Stimulated activated CD8-positive, alpha-beta memory T cell treated with anti-CD3 and anti-CD28 coated beads, Interleukin-15, amount 100 ng/mL, for 1 hour (primary cell): ENCODE data around the gene PCID2.

Source experiments
- DNase-seq: peaks from one replicate; pipeline ENCODE4 v3.0.0-alpha.2; 2020; ENCODE audit warnings: low read depth

PCID2 gene

DNA sequence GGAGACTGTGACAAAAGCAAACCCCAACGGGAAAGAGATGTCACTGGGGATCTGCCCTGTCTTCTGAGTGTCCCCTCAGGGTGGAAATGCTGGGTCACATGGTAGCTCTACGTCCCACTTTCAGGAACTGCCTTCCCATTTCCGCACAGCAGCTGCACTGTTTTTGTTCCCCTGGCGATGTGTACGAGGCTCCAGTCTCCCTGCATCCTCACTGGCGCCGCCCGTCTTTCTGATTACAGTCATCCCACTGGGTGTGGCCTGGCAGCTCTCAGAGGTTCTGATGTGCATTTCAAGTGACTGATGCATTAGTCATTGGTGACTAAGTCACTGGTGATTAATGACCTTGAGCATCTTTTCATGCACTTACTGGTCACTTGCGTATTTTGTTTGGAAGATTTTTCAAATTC, 21.2 kb downstream of the PCID2 start:
- no peak for DNase-seq

DNA sequence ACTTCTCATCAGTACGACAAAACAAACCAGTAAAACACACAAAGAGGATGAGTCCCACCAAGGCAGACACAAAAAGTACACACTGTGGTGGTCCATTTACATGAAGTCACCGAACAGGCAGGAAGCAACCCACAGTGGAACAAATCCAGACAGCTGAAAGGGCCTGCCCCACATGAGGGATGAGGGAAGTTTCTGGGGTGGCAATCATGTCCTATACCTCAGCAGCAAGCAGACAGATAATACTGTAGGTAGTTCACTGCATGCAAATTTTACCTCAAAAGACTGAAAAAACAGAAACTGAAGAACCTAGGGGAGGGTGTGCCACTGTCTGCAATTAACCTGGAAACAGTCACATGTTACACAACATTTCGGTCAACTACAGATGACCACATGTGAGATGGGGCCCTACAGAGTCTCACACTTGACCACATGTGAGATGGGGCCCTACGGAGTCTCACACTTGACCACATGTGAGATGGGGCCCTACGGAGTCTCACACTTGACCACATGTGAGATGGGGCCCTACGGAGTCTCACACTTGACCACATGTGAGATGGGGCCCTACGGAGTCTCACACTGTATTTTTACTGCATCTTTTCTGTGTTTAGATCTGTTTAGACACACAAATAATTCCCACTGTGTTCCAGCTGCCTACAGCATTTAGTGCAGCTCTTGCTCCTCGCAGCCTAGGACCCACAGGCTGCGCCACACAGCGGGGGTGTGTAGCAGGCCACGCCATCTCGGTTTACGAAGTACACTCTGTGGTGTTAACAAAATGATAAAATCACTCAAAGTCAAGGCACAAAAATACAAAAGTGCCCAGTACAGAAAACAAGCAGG, 22.2 kb downstream of the PCID2 start:
- DNase-seq: no peak

DNA sequence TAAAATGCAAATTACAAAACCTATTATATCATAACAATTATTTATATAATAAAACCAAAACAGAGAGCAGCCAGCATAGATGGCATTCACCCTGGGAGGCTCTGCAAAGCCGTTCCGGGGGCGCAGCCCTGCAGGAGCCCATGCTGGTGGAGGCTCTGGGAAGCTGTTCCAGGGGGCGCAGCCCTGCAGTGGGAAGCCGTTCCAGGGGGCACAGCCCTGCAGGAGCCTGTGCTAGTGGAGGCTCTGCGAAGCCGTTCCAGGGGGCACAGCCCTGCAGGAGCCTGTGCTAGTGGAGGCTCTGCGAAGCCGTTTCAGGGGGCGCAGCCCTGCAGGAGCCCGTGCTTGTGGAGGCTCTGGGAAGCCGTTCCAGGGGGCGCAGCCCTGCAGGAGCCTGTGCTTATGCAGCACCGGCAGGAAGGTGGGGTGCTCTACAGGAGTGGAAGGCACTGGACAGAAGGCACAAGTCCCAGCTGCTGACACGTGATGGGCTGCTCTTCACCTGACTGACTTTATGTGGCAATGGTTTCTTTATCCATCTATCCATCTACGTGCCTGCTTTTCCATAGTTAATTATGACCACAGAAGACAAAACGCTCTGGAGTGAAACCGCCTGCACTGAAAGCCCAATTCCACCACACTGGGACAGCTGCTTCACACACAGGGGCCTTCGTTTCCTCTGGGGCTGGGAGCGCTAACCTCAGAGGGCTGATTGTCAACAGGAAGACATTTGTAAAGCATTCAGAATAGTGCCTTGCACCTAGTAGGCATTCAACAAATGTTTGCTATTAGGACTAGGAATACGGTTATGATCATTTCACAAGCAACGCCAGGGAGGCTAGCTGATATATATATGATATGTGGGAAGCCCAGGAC, 23.7 kb downstream of the PCID2 start:
- no peak for DNase-seq

DNA sequence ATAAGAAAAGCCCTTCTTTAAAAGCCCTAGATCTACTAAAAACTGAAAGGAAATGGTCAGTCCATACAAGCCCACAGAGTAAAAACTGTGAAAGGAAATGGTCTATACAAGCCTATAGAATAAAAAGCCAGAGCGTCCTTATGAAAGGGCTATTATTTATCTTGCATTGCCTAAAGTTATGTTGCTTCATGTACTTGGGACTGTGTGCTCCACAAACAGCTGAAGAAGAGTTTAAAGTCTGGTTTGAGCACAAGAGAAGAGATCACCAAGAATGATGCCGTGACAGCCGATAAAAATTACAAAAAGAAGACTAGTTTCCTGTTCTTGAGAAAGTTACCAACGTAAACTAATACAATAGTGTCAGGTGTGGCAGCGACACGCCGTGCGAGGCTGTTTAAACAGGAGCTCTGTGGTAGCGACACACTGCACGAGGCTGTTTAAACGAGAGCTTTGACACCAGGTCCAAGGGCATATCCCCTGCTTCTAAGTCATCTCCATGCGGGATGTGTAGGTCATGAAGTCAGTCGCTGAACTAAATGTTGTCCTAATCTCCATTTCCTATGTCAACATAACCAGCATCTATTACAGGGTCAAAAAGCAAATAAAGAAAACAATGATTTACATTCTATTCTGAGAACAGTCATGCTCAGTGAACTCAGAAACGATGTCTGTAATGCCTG, 24.9 kb downstream of the PCID2 start:
- no peak for DNase-seq

DNA sequence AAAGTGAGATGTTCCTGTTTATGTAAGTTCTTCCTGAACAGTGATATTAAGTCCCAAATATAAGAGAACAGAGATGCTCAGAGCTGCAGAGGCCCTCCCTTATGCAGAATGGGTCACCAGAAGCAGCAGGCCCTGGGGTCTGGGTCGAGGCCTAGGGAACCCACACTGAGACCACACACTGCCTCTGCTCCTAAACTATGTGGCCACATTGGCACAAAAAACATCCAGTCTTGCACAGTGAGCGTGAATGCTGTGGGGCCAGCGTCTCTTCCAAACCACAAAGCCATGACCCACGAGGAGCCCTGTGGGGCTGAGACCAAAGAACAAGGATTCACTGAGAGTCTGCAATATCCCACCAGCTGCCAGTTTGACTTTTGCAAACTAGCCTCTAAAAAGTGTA, 26.4 kb downstream of the PCID2 start:
- no peak for DNase-seq

DNA sequence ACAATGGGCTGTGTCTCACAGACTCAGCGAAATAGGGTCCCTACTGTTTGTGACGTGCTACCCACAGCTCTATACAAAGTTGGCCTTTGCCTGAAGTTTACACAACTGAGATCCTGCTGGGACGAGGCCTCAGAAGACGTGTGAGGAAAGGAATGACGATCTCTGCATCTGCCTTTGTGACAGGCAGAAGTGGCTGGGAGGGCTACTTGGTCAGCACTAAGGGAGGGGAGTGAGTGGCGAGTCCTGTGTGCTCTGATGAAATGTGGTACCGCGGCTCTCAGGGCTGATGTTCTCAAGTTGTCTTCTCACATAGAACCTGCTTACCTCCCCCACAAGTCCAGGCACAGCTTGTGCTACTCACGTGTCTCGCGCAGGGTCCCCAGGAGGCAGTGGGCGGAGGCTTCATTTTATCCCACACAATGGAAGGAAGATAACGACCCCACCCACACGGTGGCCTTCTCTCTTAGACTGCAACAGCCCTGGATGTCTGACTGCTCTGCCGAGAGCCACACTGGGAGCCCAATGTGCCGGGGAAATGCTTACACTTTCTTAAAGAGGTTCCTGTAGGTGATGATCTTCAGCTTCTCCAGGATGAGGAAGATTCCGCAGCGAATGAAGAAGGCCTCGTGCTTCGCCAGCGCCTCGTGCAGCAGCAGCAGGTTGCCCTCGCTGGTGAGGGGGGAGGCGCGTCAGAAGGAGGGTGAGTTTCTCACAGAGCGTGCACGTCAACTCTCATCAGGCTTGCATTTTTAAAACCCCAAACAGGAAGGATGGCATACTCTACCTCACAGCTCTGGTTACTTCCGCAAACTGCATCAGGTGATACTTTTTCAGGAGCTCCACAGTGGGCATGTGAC, 28.9 kb downstream of the PCID2 start:
- DNase-seq: no peak

DNA sequence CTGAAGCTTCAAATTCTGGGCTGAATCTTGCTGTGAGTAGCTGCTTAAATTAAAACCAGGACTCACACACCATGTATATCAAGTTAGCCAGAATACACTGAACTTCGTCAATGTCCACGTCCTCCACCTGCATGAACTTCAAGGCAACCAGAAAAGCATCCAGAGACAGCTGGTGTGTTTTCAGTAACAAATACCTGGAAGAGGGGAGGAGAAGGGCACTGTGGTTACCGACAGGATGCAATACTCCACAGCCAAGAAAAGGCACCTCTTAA, 29.6 kb downstream of the PCID2 start:
- no peak for DNase-seq

GRCh38 chr13:113178070-113178895, 30.2 kb downstream of the PCID2 start:
- DNase-seq: no peak

DNA sequence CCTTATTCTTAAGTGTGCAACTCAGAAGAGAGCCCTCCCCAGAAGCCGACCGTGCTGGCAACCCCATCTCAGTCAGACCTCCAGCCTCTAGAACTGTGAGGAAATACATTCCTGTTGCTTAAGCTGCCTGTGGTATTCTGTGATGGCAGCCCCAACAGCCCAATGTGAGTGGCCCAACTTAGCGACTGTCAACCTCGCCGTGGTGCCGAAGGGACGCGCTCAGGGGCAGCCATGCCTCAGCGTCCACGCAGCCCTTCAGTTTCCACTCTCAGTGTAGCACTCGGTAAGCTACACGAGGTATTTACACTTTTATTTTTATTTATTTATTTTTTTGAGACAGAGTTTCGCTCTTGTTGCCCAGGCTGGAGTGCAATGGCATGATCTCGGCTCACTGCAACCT, 31.6 kb downstream of the PCID2 start:
- DNase-seq: no peak

DNA sequence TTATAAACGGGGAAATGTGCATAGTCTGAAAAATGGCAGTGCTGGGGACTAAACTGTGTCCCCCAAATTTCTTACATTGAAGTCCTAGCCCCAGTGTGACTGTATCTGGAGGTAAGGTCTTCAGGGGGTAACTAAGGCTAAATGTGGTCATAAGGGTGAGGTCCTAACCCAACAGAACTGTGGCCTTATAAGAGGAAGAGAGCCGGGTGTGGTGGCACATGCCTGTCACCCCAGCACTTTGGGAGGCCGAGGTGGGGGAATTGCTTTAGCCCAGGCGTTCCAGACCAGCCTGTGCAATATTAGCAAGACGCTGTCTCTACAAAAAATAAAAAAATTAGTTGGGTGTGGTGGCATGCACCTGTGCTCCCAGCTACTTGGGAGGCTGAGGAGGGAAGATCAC, 32.2 kb downstream of the PCID2 start:
- peak; percentile 38 for DNase-seq

GRCh38 chr13:113172419-113172926, 36.0 kb downstream of the PCID2 start:
- DNase-seq: no peak

DNA sequence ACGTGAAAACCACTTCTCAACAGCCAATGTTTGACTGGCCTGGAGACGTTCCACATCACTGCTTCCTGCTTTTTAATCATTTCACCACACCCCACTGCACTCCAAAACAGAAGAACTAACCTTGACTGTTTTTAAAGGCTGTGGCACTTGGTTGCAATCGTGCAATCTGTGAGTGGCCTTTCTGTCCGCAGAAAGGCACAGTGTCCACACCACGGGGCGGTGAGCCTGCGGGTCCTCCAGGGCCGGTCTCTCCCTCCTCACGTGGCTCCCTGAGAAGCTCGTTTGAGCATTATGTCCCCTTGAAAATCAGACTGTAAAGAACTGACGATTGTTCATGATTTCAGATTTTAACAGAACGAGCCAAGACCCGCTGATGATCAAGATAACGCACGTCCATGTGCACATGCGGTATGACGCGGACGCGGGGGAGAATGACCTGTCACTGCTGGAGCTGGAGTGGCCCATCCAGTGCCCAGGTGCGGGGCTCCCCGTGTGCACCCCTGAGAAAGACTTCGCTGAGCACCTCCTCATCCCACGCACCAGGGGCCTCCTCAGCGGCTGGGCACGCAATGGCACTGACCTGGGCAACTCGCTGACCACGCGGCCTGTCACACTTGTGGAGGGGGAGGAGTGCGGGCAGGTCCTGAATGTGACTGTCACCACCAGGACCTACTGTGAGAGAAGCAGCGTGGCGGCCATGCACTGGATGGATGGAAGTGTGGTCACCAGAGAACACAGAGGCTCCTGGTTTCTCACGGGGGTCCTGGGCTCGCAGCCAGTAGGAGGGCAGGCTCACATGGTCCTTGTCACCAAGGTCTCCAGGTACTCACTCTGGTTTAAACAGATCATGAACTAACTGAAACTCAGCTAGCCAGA, 37.0 kb downstream of the PCID2 start:
- DNase-seq: no peak

GRCh38 chr13:113170511-113170910, 38.0 kb downstream of the PCID2 start:
- DNase-seq: no peak

DNA sequence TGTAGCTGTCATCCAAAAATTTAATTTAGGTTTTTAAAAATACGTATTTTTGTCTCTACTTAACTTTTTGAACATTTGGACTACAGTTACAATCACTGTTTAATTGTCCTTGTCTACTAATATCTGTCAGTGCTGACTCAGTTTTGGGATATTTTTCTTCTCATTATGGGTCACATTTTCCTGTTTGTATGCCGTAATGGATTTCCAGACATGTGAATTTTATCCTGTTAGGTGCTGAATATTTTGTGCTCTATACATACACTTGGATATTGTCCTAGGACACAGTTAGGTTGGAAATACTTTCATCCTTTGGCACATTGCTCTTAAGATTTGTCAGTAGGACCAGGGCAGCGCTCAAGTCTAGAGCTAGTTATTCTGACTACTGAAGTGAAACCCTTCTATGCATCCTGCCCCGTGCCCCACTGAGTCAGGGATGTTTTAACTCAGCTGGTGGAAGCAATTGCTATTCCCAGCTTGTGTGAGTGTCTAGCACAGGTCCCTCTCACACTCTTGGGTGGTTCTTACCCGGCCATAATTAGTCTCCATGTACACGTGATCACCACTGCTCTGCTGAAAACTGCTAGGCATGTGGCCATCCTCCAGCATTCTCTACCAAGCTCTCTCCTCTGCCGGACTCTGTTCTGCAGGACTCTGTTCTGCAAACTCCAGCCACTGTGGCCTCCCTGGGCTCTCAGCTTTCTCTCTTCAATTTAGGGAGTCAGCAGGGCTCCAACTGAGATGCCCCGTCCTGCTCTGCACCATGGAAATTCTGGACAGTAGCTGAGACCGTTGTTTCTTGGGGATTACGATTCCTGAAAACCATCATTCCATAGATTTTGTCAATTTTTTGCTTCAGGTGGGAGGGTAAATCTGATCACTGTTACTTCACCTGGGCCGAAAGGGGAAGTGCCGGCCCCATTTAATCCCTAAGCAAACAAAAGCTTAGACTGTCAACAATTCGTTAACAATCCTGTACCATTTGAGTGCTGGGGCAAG, 38.9 kb downstream of the PCID2 start:
- DNase-seq: no peak

DNA sequence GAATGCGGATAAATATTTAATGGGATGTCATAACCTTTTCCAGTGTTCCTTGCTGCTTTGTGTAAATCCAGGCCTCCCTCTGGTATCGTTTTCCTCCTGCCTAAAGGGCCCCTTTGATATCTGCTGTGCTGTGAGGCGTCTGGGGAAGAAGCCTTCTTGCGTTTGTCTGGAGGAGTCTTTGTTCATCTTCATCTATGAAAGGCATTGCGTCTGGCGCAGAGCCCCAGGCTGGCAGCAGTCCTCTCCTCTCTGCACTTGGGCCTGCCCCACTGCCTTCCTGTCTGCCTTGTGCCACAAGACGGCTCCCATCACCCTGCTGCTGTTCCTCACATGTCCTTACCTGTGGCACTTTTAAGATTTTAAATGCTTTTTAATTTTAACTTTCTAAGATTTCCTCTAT, 40.3 kb downstream of the PCID2 start:
- no peak for DNase-seq

DNA sequence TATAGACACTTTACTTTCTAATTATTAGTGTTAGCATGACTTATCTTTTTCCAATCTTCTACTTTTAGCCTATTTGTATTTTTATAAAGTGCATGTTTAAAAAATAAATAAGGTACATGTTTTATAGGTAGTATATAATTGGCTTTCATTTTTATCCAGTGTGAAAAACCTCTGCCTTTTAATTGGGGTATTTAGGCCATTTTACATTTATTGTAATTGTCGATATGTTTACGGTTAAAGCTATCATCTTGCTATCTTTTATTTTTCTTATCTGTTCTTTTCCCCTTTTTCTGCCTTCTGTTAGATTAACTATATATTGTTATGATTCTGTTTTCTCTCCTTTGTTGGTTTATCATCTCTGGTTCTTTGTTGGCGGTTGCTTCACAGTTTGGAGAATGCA, 40.9 kb downstream of the PCID2 start:
- DNase-seq: no peak

DNA sequence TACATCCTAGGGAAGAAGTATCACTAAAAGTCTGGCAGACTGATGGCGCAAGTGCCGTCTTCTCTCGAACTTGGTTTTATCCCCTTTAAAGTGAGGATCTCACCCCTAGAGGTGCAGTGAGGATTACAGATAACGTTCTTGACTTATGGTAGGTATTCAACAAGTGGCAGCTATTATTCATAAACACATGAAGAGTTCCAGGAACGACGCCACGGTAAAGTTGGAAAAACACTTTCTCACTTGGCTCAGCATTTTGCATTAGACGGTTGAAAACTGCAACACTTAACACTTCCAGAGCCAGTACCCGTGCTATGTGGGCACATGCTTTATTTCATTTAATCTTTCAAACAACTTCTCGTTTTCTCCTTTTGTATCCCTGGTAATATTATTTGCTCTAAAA, 41.3 kb downstream of the PCID2 start:
- DNase-seq: no peak

DNA sequence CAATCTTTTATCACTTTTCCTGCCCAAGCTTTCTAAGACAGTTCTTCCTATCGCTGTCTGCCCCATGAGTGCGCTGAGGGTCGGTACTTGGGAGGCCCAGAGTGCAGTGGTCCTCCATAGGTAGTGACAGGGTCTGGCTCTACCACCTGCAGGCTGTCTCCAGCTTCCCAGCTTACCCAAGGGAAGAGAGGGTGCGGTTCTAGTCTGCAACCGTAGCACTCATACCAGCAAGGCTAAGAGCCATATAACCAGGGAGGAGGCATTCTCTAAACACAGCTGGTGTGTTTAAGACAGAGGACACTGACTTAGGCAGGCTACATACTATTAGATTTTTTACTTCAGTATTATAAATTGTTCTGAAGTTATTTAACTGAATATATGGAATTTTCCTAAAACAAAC, 41.8 kb downstream of the PCID2 start:
- DNase-seq: no peak

DNA sequence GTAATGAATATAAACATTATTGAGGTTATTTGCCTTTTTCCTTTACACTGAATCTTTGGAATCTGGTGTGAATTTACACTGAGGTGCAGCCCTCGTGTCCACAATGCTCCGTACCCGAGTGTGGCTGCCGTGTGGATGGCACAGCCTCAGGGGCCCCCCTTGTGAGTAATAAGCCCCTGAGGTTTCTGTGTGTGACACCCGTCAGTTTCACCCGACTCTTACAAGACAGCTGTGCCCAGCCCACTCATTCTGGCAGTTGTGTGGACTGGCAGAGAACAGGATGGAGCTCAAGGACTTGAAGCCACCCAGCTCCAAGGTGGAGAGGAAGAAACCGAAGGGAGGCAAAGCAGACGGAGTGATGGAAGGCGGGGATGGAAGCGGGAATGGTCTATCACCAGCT, 42.2 kb downstream of the PCID2 start:
- no peak for DNase-seq
